Lower leg skin (tissue), 3 donors: ENCODE measurements around the gene PCCA.

Experiments used
- CTCF ChIP-seq, 3 donors: fragments of 450-650 bp; IDR thresholded peaks; one replicate each; pipeline ENCODE4 v1.5.1; 2016; ENCODE audit warnings: antibody characterized with exemption in 3 of 3, mild to moderate bottlenecking in 3 of 3, moderate library complexity in 2 of 3
- POLR2A ChIP-seq, 2 donors: fragments of 450-650 bp; IDR thresholded peaks; one replicate each; pipeline ENCODE4 v1.6.1; 2016 to 2017; ENCODE audit warnings: antibody characterized with exemption in 2 of 2, mild to moderate bottlenecking in 1 of 2, moderate library complexity in 1 of 2

GRCh38 chr13:100502446-100502845, 413.6 kb downstream of the PCCA start:
- TF ChIP-seq CTCF (IDR thresholded peaks at IDR 0.05) (no peak), POLR2A (IDR thresholded peaks at IDR 0.05) (no peak)
